HFFc6 (cell line): ENCODE results near the gene SNX11. TPM values are rescaled to one million over a fixed set of nuclear protein-coding genes. Genes with fewer than 3 reads are reported as not detected.
"Not testable (repeated sequence)": the region's sequence is repeated elsewhere in the genome, so short reads cannot be mapped to it uniquely, and the experiment has no call there.

Experiments
- DNase-seq: peaks from one replicate; pipeline ENCODE4 v3.0.0-alpha.2; 2018
- H3K27ac Mint-ChIP-seq: 2 replicates; pipeline ENCODE4 v1.8.0; 2020; ENCODE audit warnings: mild to moderate bottlenecking, mixed read lengths
- H3K27me3 Mint-ChIP-seq: 2 replicates; pipeline ENCODE4 v1.8.0; 2021; ENCODE audit warnings: mild to moderate bottlenecking, moderate library complexity, mixed read lengths; ENCODE audit not compliant: insufficient read depth
- H3K36me3 Mint-ChIP-seq: 2 replicates; pipeline ENCODE4 v1.8.0; 2021; ENCODE audit warnings: low read depth, mixed read lengths
- H3K4me1 Mint-ChIP-seq: 2 replicates; pipeline ENCODE4 v1.8.0; 2020; ENCODE audit warnings: low read depth, mixed read lengths
- H3K4me3 Mint-ChIP-seq: 2 replicates; pipeline ENCODE4 v1.8.0; 2020; ENCODE audit warnings: mild to moderate bottlenecking, moderate library complexity, mixed read lengths
- H3K9me3 Mint-ChIP-seq: 2 replicates; pipeline ENCODE4 v1.8.0; 2020; ENCODE audit warnings: mild to moderate bottlenecking, mixed read lengths
- total RNA-seq, 6 experiments: library from RNA; stranded (reverse); fragmentation: NEBNext Ultra II Directional; extraction: Animal tissue kit (Norgen Biotek cat#: 25700); gene quantifications; 2 replicates in 1 of 6; 3 replicates in 5 of 6; pipeline ENCODE4 v1.2.3, GENCODE V29; 2021
- TF ChIP-seq, protein P1 (sequence below): fragments of 200-600 bp; sonication (generic); IDR thresholded peaks from 2 replicates; pipeline ENCODE4 v1.5.0; 2021; ENCODE audit warnings: antibody characterized with exemption, mild to moderate bottlenecking

The SNX11 gene
- total RNA-seq, 6 experiments from 2014 or later, result 16.5 to 21.9 (median 19.6) TPM

DNA sequence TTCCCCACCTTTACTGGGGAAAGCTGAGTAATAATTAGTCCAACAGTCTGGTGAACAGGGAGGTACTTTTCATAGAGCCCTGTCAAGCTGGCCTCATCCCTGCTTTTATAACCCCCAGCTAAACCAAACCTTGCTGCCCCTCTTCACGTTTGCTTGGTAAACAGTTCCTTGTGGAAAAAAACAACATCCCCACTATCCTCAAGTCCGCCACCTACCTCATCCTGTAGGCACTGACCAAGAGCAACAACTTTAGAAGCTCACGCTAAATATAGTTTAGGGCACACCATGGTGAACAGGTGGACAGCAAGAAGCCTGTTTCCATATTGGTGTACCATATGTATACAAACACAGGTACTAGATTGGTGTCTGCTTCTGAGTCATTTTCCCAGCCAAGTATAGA, 42.9 kb upstream of the SNX11 start:
- H3K36me3 Mint-ChIP-seq, result peaks cover 47% of the 10 kb centered on the region
- 0 out of 2 replicates have a peak overlapping the region, but pooled peaks have one; percentile 21 for H3K27ac Mint-ChIP-seq
- H3K4me1 Mint-ChIP-seq, result peaks cover 43% of the 10 kb centered on the region
- H3K9me3 Mint-ChIP-seq, result no peaks in the 10 kb centered on the region
- TF ChIP-seq, protein P1, sequence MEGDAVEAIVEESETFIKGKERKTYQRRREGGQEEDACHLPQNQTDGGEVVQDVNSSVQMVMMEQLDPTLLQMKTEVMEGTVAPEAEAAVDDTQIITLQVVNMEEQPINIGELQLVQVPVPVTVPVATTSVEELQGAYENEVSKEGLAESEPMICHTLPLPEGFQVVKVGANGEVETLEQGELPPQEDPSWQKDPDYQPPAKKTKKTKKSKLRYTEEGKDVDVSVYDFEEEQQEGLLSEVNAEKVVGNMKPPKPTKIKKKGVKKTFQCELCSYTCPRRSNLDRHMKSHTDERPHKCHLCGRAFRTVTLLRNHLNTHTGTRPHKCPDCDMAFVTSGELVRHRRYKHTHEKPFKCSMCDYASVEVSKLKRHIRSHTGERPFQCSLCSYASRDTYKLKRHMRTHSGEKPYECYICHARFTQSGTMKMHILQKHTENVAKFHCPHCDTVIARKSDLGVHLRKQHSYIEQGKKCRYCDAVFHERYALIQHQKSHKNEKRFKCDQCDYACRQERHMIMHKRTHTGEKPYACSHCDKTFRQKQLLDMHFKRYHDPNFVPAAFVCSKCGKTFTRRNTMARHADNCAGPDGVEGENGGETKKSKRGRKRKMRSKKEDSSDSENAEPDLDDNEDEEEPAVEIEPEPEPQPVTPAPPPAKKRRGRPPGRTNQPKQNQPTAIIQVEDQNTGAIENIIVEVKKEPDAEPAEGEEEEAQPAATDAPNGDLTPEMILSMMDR, result no peak
- no peak overlapping the region for H3K4me3 Mint-ChIP-seq
- no peak for DNase-seq
- H3K27me3 Mint-ChIP-seq, result no peaks in the 10 kb centered on the region

DNA sequence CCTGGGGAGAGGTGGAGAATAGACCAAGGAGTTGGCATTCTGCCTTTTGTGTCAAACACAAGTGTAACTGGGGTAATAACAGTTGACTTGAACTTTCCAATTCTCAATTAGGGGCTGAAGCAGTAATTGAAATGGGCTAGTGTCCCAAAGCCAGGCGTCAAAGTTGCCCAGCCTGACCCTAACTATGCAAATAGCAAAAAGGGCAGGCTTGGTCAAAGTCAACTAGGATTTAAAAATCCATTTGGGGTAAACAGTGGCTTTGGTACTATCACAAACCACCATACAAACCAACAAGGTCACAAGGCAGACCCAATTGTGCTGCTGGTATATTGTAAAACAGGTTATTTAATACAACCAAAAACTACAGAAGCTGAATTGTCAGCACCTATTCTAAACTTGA, 41.4 kb upstream of the SNX11 start:
- no peaks in the 10 kb centered on the region for H3K9me3 Mint-ChIP-seq
- no peak overlapping the region for H3K4me3 Mint-ChIP-seq
- no peak overlapping the region; the same call in 1 of the 2 replicates for H3K27ac Mint-ChIP-seq
- peaks cover 32% of the 10 kb centered on the region for H3K4me1 Mint-ChIP-seq
- H3K27me3 Mint-ChIP-seq, result no peaks in the 10 kb centered on the region
- DNase-seq, result no peak
- peaks cover 37% of the 10 kb centered on the region for H3K36me3 Mint-ChIP-seq
- TF ChIP-seq, protein P1, result no peak

DNA sequence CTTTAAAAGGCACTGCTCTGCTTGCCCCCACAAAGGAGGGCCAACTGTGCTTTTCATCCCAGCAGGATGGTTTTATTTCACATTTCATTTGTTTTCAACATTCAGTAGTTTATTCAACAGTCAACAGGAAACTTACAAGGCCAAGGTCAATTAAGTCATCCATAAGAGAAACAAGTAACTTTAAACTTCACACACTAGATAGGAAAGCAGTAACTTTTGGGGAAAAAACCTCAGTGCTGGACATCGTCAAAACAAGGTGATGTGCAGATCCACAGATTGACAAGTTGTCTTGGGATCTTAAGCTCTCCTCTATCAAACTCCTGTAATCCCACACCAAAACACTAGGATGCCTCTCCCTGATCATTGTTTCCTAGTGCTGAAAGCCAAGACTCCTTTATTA, 40.9 kb upstream of the SNX11 start:
- no peak overlapping the region for H3K4me3 Mint-ChIP-seq
- TF ChIP-seq, protein P1, result 0 out of 2 replicates have a peak, but pooled peaks have one; percentile 27
- DNase-seq, result no peak
- no peaks in the 10 kb centered on the region for H3K27me3 Mint-ChIP-seq
- H3K4me1 Mint-ChIP-seq, result peaks cover 27% of the 10 kb centered on the region
- no peak overlapping the region; the same call in 1 of the 2 replicates for H3K27ac Mint-ChIP-seq
- H3K36me3 Mint-ChIP-seq, result peaks cover 32% of the 10 kb centered on the region
- no peaks in the 10 kb centered on the region for H3K9me3 Mint-ChIP-seq

DNA sequence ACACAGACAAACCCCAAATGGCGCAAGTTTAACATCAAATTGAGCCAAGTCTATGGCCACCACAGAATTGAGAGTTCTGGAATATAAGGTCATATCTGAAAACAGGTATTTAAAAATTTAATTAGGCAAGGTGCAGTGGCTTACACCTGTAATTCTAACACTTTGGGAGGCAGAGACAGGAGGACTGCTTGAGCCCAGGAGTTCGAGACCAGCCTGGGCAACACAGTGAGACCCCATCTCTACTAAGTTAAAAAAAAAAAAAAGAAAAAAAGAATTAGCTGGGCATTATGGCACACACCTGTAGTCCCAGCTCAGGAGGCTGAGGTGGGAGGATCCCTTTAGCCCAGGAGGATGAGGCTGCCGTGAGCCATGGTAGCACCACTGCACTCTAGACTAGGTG, 40.3 kb upstream of the SNX11 start:
- H3K36me3 Mint-ChIP-seq, result peaks cover 31% of the 10 kb centered on the region

DNA sequence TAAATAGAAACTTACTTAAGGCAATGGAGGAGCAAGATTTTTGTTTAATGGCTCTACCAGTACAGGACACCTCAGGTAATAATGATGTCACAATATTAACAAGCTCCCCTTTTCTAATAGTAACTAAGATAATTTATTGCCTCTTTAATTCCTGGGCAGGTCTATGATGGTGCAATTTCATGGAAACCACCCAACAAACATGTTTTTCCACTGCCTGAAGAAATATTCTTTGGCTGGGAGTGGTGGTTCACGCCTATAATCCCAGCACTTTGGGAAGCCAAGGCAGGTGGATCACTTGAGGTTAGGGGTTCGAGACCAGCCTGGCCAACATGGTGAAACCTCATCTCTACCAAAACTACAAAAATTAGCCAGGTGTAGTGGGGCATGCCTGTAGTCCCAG, 39.8 kb upstream of the SNX11 start:
- H3K9me3 Mint-ChIP-seq, H3K27me3 Mint-ChIP-seq, DNase-seq, H3K4me3 Mint-ChIP-seq: not testable (repeated sequence)
- Mint-ChIP-seq H3K36me3 (peaks cover 26% of the 10 kb centered on the region), H3K27ac (peak overlapping the region; percentile 38; the same call in 1 of the 2 replicates), H3K4me1 (peaks cover 24% of the 10 kb centered on the region)

More for the DNA sequence above, 40.3 kb upstream of the SNX11 start:
- Mint-ChIP-seq H3K27me3 (no peaks in the 10 kb centered on the region), H3K27ac (no peak overlapping the region; the same call in 1 of the 2 replicates), H3K4me3 (no peak overlapping the region), H3K9me3 (no peaks in the 10 kb centered on the region), H3K4me1 (peaks cover 24% of the 10 kb centered on the region)
- DNase-seq, result no peak
- TF ChIP-seq, protein P1, result no peak

DNA sequence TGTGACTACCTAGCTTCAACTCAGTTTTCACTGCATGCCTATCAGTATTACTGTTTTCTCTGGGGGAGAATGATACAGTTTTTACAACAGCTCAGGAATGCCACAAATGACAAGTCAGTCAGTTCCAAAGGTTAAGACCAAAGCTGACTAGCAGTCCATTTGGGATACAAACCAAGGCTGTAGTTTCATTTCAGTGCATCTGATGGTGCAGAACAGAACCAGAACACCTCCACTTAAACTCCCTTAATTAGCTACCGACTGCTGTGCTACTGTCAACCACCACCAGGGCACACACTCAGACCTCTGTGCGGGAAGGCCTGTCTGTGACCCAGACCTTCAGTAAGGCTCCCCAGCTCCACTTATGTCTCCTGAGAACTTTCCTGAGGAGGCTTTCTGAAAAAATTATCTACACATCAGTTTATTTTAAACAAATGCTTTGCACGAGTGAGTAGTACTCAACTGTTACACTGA, 39.0 kb upstream of the SNX11 start:
- Mint-ChIP-seq H3K36me3 (peaks cover 26% of the 10 kb centered on the region), H3K4me3 (peak overlapping the region; percentile 57), H3K27ac (peak overlapping the region; percentile 87), H3K4me1 (peaks cover 24% of the 10 kb centered on the region), H3K27me3 (no peaks in the 10 kb centered on the region), H3K9me3 (no peaks in the 10 kb centered on the region)
- peak; percentile 77 for DNase-seq
- TF ChIP-seq, protein P1, result peak; percentile 74
